ENCODE data around the gene FIG4.
"Not testable (repeated sequence)": the region's sequence is repeated elsewhere in the genome, so short reads cannot be mapped to it uniquely, and the experiment has no call there.

Gene FIG4

DNA sequence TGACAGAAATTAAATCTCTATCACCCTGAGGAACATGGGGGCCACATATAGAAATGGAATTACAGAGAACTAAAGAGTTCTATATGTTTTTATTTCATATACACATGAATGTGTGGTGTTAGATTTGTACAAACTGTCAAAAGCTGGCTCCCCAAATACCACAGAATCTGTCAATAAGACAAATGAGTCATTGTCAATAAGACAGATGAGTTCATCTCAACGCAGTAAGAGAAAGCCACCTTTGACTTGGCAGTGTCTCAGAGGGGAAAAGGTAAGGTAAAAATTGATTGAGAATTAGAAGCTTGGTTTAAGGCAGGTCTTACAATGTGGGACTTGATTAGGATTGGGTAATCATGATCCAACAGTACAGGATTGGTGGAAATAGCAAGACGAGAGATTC is 162.9 kb downstream of the FIG4 start:
- no peak for DNase-seq (ENCODE audit: low spot score)

DNA sequence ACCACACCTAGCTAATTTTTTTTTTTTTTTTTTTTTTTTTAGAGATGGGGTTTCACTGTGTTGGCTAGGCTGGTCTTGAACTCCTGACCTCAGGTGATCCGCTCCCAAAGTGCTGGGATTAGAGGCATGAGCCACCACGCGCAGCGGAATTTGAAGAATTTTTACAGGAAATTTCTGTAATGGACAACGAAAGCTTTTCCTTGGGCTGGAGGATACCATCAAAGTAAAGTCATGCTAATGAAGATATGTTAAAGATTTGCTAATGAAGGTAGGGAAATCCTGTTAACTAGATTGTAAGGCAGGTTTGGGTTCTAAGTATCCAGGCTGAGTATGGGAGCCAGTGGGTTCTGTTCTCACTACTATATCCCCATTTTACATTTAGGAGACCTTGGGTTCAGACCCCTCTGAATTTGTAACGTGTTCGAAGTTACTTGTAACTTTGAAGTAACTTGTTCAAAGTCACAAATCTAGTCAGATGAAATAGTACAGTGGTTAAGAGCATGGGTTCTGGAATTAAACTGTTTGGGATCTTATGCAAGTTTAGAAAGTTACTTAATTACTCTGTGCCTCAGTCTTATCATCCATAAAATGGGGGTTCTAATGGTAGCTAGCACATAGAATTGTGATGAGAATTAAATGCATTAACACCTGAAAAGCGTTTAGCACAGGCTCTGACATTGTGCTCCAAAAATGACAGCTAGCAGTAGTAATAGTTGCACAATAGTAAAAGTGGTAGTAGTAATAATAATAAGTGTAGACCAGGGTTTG is 163.6 kb downstream of the FIG4 start:
- no peak for DNase-seq (ENCODE audit: low spot score)

DNA sequence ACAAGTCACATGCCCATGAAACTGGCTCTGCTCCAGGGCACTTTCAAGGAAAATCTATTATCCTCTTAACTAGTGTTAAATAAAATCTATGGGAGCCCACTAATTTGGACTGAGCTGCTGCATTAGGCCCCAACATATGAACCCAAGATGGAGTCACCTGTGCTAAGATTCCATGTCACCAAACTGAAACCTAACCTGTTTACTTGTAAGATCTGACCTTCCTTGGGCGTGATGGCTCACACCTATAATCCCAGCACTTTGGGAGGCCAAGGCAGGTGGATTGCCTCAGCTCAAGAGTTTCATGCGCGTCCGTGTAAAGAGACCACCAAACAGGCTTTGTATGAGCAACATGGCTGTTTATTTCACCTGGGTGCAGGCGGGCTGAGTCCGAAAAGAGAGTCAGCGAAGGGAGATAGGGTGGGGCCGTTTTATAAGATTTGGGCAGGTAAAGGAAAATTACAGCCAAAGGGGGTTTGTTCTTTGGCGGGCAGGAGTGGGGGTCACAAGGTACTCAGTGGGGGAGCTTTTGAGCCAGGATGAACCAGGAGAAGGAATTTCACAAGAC is 164.5 kb downstream of the FIG4 start:
- not testable (repeated sequence) for DNase-seq (ENCODE audit: low spot score)

DNA sequence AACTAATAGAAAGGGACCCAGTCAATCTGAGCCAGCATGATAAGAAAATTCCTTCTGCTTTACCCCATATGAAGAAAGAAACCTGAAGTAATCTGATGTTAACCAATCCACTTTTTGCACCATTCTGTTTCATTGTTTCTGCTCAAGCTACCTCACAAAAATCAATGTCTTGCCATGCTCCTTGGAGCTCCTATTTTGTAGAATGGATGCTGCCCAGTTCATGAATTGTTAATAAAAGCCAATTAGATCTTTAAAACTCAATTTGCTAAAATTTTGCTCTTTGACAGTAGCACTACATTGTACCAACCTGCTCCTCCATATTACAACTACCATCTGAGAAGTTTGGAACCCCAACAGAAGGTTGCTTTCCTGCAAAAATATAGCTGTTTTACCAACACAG is 170.8 kb downstream of the FIG4 start:
- no peak for DNase-seq (ENCODE audit: low spot score)

DNA sequence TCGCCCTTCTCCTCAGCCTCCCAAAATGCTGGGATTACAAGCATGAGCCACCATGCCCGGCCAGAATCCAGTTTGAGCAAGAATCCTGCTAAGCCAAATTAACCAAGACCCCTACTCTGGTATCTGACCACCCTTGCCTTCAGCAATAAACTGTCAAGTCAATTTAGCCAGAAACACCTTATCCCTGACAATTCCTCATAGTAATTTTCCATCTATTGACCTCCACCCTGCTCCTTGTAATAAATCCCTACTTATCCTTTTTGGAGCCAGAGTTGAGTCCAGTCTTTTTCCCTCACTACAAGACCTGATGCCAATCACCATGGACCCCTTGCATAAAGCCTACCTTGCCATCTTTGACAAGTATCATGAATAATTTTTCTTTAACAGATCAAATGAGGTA is 173.0 kb downstream of the FIG4 start:
- no peak for DNase-seq (ENCODE audit: low spot score)

DNA sequence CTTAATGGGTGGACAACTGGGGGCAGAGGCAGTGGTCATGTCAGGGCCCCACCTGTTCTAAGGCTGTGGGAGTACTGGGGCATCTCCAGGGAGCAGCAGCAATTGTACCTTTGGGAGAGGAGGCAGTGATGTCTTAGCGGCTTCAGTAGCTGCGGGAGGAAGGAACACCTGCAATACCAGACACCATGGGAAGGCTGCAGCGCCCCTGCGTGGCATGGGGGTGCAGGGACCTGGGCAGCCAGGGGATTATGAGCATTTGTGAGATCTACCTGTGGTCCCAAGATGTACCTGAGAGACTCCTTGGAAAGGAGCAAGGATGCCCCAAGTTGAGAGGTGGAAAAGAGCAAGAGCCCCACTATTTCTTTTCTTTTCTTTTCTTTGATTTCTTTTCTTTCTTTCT is 174.9 kb downstream of the FIG4 start:
- no peak for DNase-seq (ENCODE audit: low spot score)

DNA sequence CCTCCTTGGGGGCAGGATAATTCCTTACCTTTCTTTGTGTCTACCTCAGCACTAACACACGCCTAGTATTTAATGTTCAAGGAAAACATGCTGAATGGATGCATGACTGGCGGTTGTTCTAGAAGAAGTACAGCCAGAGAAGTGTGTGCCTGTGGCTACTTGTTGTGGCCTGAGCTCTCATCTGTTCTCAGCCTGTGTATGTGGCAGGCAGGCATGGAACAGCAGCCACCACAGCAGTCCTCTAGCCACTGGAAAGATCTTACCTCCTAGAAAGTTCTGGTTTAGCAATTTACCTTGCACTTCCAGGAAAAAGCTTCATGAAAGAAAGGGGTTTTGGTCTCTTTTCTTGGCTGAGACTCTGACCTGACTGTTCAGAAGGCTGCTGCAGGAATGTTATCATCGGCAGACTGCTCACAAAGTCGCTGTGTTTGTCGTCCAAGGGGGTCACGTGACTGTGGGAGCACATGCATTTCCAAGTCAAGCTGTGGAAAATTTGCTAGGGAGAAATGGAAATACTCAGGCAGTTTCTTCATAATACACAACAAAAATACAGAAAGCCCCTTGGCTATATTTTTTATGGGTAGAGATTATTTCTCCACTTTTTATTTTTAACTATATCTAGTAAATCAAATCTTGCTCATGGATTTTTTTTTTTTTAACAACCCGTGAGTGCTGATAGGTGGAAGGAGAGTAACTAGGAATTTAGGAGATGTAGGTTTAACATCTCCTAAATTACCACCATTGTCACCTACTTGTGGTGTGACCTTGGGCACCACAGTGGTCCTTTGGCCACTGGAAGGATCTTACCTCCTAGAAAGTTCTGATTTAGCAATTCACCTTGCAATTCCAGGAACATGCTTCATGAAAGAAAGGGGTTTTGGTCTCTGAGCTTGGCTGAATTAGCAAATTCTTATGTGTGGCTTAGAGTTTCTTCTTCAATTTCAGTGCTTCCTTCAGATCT is 176.2 kb downstream of the FIG4 start:
- DNase-seq (ENCODE audit: low spot score) = no peak

DNA sequence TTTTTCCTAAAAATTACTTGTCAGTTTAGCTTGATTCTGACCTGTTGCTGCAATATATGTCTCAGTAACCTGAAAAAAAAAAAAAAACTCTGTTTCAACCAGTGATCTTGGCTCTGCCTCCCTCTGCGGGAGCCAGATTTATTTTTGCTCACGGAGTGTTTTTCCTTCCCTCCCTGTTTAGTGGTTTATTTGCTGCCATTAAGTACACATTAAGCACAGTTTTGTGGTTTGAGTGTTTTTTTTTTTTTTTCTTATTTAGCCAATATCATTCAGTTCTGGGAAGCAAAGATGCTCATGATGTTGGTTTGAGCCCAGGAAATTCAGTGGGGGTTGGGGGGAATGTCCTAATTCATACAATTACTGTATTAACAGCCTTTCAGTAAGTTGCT is 176.9 kb downstream of the FIG4 start:
- DNase-seq (ENCODE audit: low spot score) = no peak

DNA sequence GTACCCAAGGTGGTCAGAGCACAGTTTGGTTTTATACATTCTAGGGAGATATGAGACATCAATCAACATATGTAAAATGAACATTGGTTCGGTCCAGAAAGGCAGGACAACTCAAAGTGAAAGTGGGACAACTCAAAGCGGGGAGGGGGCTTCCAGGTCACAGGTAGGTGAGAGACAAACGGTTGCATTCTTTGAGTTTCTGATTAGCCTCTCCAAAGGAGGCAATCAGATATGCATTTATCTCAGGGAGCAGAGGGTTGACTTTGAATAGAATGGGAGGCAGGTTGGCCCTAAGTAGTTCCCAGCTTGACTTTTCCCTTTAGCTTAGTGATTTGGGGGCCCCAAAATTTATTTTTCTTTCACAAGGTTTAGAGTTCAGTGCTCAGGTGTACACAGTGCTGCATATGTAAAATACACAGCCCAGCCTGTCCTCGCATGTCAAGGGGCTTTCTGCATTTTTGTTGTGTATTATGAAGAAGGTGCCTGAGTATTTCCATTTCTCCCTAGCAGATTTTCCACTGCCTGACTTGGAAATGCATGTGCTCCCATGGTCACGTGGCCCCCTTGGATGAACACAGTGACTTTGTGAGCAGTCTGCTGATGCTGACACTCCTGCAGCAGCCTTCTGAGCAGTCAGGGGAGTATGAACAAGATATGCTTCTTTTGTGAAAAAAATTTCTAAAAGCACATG is 178.4 kb downstream of the FIG4 start:
- DNase-seq (ENCODE audit: low spot score) = not testable (repeated sequence)

DNA sequence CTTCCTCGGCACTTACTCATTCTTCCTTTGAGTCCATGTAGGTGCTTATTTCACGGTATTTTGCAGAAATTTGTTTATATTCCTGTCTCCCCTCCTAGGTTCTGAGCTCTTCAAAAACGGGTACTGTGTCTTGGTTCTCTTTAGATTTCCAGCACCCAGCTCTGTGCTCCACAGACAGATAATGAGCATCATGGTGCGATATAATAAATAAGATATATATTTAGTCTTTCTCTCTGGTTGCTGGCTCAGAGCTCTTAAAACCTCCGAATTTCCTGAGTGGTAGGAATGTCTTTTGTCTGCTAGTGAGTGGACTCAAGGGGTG is 179.0 kb downstream of the FIG4 start:
- no peak for DNase-seq (ENCODE audit: low spot score)

DNA sequence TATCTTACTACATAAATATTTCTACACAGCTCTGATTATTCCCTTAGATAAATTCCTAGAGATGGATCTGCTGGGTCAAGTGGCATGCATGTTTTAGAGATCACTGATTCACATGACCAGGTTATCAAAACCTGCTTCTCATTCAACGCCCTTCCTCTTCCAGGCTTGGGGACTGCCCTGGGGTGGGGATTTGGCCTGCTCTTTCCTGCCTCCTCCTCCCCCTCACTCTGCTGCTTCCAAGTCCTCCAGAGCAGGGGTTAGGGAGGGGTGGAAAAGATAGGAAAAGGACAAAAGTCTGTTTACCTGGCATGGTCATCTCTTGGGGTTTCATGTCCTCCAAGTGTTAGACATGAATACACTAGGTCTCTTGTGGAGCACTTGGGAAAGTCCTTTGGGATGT is 181.5 kb downstream of the FIG4 start:
- DNase-seq (ENCODE audit: low spot score) = no peak

DNA sequence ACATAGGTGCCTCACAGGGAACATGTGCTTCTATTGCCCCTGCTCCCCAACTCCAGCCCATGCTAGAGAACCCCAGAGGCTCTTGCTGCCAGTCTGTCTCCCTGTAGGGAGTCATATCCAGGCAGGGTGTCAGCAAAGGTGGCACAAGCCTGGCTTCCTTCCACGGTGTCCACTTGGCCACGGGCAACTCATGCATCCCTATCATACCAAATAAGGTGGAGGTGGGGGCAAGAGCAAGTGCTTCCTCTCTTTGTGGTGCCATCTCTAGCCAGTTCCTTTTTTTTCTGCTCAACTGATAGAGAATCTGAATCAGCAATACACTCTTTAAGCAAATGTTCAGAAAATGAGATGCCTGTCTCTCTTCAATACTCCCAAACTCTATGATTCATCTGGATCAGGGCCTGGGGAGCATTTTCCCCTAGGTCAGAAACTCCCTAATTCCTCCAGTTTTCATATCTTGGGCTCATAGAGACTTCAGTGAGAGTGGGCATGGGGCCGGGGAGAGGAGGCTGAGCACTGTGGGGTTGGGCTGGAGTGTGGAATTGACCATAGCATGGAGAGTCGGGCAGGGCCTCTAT is 182.0 kb downstream of the FIG4 start:
- DNase-seq (ENCODE audit: low spot score) = no peak

DNA sequence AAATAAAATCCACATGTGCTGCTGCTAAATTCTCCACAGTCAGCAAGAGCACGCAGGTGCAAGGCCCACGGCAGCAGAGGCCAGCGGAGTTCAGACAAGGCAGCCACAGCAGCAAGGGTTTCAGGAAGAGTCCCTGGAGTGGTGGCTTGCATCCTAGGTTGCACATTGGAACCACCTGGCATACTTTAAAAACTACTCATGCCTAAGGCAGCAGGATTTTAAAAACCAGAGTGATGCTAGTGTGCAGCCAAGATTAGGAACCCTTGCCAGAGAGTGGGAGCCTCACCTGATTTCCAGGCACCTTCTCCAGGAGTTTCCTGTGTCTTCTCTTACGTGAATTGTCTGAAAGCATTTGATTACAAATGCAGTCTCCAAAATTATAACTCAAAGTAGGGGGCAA is 183.0 kb downstream of the FIG4 start:
- DNase-seq (ENCODE audit: low spot score) = no peak

DNA sequence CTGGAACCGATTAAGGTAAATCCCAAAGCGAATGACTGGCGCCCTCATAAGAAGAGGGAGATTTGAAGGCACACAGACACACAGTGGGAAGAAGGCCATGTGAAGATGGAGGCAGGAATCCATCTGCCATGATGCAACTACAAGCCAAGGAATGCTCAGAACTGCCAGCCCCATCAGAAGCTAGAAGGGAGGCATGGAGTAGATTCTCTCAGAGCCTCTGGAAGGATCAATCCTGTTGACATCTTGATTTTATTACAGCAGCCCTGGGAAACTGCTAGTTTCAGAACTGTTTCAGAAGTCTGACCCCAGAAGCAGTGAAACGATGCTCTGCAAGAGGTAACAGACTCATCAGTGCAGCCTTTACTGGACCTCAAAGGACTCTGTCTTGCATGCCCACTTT is 183.5 kb downstream of the FIG4 start:
- no peak for DNase-seq (ENCODE audit: low spot score)
